Measurements from ENCODE around the gene TANK.

DNA sequence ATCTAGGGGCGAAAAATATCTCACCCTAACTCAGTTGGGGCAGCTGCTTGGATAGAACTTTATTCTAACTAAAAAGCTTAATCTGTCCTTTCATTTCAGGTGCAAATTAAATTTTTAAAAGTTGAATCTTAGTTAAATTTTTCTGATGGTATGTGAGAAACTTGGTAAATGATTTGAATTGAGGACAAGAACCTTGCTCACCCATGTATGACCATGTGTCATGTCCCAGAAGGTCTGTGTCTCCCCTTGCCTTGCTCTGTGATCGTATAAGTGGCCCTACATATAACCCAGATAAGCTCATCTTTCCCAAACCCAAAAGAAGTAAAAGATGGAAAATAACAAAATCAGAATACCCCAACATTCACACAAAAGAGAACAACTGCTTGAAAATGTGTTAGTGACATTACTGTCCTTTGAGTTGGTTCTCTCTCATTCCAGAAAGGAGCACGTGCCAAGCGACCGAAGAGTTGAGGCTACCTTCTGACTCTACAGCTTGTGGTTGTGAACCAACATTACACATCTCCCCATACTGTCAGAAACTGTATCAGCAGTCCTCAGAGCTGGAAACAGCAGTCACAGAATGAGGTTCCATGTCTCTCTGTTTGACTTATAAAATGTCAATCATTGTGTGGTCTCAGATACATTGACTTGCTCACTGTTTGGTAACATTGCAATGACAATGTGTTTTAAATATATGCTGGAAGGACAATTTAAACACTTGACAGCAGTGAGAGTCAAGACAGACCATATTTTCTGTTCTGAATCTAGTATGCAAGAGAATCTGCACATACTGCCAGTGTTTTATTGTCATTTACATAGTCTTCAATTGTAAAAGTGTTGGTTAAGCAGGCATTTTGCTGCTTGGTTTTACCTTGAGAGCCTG is 46.3 kb upstream of the TANK start:
- TF ChIP-seq CTCF (IDR thresholded peaks at IDR 0.05; ENCODE audit: low read depth, low read length, poor library complexity, severe bottlenecking) (no peak), EZH2phosphoT487 (IDR thresholded peaks at IDR 0.05; ENCODE audit: borderline replicate concordance, low read length) (no peak)

All from DOHH2 (cell line).